Uterus (tissue), 2 donors: ENCODE data around the gene YWHAH.

Experiments used
- CTCF ChIP-seq, 4 experiments: fragments of 200-600 bp in 2 of 4; fragments of 450-650 bp in 2 of 4; sonication (generic) in 2 of 4; IDR thresholded peaks; one replicate each; pipeline ENCODE4 v1.5.1; 2016 to 2019; ENCODE audit warnings: antibody characterized with exemption in 4 of 4, mild to moderate bottlenecking in 2 of 4, moderate library complexity in 1 of 4
- POLR2A ChIP-seq, 2 donors: fragments of 450-650 bp; IDR thresholded peaks; one replicate each; pipeline ENCODE4 v1.6.1; 2016; ENCODE audit warnings: antibody characterized with exemption in 2 of 2, mild to moderate bottlenecking in 1 of 2, moderate library complexity in 1 of 2

GRCh38 chr22:31957970-31958594 lies 13.7 kb downstream of the YWHAH start:
- no peak for TF ChIP-seq CTCF (IDR thresholded peaks at IDR 0.05)
- TF ChIP-seq POLR2A (IDR thresholded peaks at IDR 0.05) = no peak
